ENCODE data around the gene APOB.

APOB gene

DNA sequence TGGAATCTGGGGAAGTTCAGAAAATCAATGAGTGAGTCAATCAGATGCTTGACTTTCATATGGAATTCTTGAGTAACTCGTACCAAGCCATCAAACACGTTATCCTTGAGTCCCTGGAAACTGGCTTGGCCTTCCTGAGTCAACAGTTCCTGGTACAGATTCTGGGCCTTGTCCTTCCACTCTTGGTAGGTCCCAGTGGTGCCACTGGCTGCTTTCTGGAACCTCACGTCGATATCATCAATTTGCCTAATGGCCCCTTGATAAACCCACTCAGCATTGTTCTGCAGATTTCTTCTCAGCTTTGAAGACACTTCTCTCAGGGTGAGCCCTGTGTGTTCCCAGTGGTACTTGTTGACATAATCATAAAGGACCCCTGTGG is 41.1 kb downstream of the APOB start:
- no peak for DNase-seq (ENCODE audit: low read depth)

DNA sequence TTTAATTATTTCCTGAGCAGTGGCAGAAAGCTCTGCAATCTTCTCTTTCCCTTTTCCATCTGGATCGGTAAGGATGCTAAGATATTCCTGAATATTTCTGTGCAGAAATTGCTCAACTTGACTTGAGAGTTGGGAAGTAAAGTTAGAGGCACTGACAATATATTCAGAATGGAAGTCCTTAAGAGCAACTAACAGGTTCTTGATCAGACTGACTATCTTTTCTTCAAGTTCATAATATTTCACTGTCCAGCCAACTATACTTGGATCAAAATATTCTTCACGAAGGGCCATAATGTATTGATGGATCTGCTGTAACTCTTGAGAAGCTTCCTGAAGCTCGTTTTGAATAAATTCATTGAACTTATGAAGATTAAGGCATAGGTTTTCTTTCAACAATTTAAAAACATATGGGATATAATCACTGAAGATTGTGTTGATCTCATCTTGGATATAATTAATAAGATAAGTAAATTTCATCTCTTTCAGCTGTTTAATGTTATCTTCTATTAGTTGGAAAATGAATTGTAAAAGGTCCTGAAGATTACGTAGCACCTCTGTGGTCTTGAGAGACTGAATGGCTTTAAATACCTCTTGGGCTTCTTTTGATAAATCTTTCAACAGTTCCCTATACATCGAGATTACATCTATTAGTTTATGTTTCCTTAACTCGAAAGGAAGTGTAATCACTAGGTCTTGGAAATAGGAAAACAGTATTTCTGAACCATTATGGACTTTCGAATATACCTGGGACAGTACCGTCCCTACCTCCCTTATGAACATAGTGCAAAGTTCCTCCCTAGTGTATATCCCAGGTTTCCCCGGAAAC is 41.7 kb downstream of the APOB start:
- DNase-seq (ENCODE audit: low read depth), result no peak

DNA sequence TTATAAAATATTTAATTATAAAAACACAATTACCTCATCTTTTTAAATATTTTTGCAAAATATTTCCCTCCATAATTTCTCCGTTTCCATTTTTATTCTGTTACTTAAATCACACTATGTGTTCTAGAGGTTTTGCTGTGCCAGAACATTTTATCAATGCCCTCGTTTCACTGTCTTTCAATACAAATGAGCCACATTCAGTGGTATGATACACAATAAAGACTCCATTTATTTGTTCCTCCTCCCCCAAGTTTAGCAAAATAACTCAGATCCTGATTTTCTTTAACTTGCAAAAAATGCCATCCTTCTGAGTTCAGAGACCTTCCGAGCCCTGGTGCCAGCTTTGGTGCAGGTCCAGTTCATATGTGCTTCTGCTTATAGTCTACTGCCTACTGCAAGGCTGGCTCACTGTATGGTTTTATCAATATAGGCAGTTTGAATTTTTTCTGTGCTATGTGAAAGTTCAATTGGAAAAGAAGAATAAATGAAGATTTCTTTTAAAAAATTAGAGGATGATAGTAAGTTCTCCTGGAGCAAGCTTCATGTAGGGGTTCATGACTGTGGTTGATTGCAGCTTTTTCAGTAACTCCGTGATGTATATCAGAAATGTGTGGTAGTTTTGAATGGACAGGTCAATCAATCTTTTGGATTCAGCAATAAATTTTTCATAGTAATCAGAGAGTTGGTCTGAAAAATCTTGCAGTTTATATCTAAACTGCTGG is 42.5 kb downstream of the APOB start:
- no peak for DNase-seq (ENCODE audit: low read depth)

DNA sequence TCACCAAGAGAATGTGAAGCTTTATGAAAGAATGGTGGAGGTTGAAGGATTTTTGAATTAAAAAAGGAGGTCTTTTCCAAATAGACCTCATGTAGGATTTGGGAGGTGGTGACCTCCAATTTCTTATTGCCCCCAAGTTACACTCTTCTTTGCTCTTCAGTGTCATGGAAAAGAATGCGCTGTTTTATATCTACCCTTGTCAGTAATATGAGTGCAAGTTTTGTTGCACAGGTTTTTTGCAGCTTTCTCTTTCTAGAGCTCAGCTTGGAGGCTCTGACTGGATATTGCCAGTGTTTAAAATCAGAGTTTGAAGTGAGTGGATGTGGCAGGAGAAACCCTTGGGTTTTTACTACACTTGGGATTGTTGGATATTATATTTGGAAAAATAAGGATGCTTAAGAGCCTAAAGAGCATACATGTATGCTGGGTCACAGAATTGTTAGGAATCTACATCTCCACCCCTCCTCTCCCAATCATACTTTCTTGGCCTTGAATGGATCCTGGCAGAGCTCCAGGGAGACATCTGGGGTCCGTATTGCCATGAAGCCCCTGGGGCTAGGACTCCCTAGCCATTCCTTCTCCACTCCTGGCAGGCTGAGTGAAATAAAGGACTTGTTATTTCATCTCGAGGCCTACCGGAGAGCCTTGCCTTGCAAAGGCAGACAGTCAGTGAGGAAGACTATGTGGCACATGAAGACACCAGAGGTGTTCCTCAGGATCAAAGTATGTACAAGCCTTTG is 43.8 kb downstream of the APOB start:
- no peak for DNase-seq (ENCODE audit: low read depth)

DNA sequence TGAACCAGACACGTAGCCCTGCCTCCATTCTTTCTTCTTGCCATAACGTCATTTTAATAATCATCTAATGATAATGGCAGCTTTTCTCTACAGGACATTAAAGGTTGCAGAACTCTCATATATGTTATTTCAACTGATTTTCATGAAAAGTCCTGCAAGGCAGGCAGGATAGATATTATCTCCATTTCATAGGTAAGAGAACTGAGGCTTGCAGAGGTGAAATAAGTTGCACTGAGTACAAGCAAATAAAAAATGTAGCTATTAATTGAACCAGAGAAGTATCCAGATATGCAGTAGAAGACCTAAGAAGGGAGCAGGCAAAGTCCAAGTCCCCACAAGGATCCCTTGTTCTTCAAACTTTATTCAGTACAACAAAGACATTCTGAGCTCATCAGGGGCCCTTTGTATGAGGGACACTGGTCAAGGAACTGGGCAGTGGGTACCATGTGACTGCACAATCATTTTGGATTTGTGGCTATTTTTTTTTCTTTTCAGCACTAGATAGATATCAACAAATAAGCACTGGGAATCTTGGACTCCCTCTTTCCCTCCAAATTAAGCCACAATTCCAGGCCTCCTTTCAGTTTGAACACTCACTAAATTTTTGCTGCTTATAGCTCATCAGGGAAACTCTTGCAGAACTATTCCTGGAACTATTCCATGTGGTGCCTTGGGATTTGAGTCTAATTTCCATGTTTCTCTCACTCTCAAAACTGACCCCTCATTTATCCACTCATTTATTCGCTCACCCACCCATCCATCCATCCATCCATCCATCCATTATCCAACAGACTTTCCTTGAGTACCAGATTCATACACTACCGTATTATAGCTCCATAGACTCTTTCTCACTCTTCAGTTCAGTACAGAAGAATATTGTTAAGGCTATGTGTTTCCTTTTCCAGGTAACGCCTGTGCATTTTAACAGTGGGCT is 44.6 kb downstream of the APOB start:
- DNase-seq (ENCODE audit: low read depth), result no peak

DNA sequence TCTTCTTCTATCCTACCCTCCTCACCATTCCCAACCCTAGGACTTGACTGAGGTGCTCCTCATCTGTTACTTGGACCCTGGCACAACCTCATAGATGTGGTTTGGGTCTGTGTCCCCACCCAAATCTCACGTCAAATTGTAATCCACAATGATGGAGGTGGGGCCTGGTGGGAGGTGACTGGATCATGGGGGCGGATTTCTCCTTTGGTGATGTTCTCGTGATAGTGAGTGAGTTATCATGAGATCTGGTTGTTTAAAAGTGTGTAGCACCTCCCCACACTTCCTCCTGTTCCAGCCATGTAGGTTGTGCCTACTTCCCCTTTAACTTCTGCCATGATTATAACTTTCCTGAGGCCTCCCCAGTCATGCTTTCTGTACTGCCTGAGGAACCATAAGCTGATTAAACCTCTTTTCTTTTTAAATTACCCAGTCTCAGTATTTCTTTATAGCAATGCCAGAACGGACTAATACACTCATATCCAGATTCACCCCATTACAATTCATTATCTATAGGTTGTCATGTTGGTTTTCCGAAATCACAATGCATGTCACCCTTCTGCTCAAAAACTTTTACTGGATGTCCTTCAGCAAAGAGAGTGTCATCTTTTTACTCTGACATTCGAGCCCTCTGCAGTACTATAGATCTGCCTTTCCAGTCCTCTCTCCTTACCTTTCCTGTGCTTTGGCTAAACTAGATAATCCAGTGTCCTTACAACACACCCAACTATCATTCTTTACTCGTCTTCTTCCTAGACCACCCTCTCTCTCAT is 45.7 kb downstream of the APOB start:
- no peak for DNase-seq (ENCODE audit: low read depth)

DNA sequence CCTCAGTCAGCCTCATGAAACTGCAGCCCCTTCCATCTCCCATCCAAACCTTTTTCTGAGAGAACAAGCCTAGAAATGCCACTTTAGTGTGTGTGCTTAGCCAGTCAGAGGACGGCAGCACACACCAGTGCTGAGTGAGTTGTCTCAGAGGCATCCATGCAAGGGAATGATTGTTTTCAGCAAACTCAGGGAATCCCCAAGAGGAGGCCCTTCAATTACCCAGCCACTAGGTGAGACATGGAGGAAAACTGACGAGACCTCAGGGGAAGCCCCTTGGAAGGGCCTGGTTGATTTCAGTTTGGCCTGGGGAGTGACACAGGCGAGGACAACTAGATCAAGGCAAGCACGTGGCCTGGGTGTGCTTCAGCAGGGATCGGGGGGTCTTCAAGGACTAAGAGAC is 49.7 kb downstream of the APOB start:
- no peak for DNase-seq (ENCODE audit: low read depth)

DNA sequence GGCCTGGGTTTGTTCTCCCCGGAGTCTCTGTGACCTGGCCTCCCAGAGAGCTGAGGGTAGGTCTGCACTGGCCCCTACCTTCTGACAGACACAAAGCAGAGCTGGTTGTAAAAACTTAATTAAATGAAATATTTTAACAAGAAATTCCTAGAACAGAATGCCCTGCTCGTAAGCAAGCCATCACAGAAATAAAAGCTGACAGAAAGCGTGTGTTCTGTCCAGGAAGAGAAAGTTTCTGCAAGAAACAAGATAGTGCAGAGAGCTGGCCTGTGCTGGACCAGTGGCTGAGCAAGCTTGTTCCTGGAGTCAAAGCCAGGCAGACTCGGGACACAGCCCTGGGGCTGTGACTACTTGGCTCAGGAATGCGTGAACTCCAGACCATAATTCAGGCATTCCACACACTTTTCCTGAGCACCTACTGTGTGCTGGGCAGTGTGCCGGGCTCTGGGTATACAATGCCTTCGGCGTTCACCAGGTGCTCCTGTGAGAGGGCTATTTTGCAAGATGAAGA is 51.6 kb downstream of the APOB start:
- DNase-seq (ENCODE audit: low read depth), result no peak

DNA sequence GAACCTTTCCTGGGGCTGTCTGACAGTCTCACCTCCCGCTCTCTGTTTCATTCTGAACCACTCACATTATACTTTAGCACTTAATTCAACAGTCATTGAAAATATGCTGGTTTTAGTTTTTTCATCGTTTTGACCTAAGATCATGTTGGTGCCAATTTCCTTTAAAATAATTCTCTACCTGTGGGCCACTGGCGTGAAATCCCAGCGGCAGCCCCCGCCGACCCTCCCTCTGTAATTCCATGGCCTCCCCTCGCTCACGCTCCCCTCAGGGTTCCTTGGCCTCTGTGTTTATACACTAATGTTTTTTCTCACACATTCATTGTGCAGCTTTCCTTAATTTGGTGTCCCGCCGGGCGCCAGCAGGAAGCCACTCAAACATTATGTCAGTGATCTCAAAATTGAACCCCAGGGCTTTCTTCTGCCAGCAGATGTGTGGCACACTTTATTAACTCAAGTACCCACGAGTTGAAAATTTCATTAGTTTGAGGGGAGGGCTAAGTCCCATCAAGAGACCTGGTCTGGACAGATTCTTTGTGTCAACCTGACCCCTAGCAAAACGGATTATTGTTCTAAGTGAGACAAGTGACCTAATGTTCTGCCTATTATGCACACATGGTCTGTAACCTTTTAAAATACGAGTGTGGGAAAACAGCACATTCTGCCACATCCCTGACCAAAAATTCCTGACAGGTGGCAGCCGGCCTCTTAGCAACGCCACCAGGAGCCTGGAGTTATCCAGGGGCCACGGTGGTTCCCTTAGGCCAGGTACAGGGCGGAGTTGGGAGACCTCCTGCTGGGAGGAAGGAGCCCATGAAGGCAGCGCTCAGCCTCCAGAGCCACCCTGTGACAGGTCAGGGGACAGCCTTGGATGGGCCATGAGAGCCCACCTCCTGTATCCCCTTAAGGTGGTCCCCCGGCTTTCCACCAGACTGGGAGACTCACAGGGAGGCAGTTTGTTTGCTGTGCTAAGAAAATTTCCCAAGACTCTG is 53.1 kb downstream of the APOB start:
- no peak for DNase-seq (ENCODE audit: low read depth)

DNA sequence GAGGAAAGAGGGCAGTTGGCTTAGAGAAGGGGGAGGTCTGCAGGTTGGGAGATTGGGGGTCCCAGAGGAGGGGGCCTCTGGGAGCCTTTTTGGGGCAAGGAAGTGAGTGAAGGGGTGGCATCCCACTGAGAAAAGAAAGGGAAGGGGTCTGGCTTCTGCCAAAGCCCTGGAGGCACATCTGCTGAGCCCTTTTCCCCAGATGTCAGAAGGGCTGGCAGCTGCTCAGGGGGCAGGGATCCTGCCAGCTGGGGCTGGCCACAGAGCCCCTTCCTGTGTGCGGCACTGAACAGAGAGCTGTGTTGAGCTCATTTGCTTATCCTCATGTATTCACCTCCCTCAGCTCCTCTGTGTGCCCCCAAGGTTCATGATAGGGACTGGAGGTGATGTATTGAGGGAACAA is 54.5 kb downstream of the APOB start:
- no peak for DNase-seq (ENCODE audit: low read depth)

DNA sequence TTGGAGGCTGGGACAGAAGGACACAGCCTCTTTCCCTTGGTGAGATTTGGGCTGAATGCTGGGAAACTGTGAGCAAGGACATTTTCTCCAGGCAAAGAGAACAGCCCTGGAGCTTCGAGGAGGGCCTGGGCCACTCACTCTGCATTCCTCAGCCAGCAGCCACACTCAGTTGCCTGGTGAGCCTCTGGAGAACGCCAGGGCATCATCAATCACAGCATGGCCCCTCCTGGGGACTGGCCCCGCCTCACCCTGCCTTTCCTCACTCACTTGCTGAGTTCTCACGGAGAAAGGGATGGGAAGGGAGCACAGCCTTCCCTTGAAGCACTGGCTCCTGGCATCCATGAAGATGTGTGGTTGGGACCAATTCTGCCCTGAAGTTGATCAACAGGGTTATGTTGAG is 55.0 kb downstream of the APOB start:
- no peak for DNase-seq (ENCODE audit: low read depth)

DNA sequence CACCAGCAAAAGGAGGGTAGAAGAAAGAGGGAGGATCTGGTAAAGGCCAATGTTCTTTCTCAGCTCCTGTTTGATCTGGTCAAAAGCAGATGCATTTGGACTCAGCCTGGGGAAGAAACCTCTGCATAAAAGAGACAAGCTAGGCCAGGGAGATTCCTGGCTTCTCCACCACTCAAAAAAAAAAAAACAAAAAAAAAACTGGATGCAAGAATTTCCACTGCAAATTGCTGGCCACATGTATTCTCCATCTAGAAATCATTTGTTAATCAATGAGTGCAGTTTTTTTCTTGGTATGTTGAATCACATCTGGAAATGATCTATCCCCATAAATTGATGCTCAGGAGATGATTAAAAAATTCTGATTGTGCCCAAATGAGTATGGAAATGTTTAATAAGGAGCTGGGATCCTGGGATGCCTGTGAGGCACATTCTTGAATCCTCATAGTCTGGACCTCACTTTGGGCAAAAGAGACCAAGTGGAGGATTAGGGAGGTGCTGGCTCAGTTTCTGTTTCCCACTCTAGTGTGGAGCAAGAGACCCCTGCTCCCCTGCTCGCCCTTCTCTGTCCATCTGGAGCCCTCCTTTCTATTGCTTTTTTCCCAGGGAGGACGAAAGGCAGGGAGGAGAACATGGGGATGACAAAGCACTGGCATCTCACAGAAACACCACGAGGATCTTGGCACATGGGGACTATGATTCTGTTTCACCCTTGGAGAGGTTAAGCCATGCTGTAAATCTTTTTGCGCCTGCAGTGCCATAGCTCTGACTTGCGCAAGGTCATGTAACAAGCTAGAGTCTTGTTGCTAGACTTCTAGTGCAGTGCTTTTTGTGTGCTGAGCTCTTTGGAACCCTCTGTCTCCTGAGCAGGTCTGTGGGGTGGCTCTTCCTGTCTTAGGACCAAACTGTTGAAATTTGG is 57.6 kb downstream of the APOB start:
- DNase-seq (ENCODE audit: low read depth), result no peak

DNA sequence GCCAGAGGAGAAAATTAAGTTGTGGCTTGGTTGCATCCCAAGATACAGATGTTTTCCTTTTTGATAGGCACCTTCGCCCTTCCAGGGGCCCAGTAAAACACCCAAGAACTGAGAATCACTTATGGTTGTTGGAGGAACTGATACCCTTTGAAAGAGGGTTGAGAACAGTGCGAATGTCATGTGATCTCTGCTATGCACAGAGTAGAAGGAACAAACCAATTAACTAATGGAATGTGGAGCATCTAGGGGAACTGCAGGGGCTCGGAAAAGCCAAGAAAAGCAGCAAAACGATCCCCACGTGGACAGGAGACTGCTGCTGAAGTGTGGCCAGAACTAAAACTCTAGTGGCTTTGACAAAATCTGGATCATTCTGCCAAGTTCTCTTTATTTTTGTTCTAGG is 58.8 kb downstream of the APOB start:
- DNase-seq (ENCODE audit: low read depth), result no peak

DNA sequence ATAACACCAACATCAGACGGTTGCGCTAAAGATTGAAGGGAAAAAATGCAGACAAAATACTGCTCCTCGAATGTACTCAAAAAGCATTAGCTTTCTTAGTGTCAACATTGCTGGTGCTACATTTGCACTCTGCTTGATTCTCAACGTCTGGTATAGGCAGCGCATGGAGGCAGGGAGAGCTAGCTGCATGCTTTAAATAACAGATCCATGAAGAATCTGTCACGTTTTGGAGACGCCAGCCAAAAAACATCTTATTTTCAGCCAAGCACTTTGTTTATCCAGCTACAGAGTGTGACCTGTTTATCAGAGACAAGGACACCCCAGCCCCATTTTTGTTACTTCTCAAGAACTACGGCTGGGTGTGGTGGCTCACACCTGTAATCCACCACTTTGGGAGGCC is 59.5 kb downstream of the APOB start:
- DNase-seq (ENCODE audit: low read depth), result no peak

DNA sequence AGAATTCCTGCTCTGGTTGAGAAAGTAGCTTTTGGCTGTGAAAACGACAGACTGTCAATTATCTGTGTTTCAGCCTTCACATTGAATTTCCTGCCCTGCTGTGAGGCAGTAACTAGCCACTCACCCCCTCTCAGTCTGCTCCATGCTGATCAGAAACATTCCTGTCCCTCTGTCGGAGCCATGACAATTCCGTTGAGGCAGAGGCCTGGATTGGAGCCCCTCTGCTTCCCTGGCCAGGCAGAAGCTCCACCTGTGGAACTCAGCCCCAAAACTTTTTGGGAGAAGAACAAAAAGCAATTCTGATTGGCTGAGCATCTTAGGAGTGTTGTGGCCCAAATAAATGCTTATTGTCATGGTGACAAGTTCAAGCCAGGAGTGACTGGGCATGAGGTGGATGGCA is 60.0 kb downstream of the APOB start:
- no peak for DNase-seq (ENCODE audit: low read depth)

DNA sequence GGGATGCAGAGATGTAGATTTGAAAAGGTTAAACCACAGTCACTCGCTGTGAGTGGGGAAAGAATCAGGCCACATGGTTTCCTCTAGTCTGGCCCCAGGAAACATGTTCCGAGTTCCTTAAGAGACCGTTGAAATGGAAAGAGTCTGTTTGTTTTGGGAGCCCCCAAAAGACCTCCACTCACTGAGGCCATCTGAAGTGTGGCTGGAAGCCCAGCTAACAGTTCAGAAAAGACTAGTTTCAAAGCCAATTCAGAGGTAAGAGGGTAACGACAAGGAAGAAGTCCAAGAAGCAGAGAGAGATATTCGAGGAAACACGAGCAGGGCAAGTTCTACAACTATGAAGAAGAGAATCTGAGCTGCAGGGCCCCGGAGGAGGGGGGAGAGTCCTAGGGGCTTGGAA is 61.0 kb downstream of the APOB start:
- no peak for DNase-seq (ENCODE audit: low read depth)

DNA sequence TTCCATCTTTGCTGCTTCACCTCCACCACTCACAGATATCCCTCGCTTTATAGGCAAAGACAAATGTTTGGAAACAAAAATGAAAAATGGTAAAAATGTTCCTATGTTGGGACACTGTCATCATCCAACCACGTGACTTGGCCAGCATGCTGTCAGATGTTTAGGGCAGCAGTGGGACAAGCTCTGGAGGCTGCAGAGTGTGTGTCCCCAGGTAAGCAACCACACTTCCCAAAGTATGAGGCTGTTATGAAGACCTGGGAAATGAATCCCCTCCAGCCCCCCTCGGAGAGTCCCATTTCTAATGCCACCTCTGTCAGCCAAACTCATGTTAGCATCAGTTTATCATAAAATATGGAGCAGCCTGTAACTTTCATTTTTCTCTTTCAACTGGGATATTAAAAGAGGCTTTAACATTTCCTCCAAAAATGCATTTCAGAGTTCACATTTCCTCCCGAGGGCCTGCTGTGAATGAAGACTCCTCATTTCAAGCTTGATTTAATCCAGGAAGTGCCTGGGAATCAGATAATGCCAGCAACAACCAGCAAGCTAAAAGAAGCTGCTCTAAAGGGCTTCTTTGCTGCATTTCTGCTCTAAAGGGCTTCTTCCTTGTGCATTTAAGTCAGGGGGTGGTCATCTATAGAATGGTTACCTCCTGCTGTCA is 66.2 kb downstream of the APOB start:
- DNase-seq (ENCODE audit: low read depth), result no peak

DNA sequence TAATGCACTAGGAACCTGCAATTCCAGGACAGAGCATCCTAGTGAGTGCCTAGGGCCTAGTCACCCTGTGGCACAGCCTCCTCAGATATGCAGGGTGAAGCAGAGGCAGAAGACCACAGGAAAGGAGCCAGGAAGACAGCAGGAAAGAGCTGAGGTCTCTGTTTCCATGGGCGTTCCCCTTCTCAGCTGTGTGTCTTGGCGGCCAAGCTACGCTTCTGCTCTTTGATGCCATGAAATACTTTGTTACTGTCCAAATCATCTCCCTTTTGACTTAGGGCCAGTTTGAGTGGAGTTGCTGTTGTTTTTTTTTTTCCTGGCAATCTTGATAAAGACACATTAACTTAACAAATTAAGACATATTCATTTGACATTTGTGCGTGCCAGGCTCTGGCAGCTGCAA is 67.3 kb downstream of the APOB start:
- DNase-seq (ENCODE audit: low read depth), result no peak
